Stimulated activated CD4-positive, alpha-beta T cell treated with anti-CD3 and anti-CD28 coated beads, Interleukin-1b, Interleukin-23, amount 100 ng/mL, for 1 hour (primary cell): ENCODE data around the gene VSIR.

Experiments used
- DNase-seq, 2 donors: peaks; one replicate each; pipeline ENCODE4 v3.0.0-alpha.2; 2020; ENCODE audit warnings: low read depth in 2 of 2

Gene VSIR

DNA sequence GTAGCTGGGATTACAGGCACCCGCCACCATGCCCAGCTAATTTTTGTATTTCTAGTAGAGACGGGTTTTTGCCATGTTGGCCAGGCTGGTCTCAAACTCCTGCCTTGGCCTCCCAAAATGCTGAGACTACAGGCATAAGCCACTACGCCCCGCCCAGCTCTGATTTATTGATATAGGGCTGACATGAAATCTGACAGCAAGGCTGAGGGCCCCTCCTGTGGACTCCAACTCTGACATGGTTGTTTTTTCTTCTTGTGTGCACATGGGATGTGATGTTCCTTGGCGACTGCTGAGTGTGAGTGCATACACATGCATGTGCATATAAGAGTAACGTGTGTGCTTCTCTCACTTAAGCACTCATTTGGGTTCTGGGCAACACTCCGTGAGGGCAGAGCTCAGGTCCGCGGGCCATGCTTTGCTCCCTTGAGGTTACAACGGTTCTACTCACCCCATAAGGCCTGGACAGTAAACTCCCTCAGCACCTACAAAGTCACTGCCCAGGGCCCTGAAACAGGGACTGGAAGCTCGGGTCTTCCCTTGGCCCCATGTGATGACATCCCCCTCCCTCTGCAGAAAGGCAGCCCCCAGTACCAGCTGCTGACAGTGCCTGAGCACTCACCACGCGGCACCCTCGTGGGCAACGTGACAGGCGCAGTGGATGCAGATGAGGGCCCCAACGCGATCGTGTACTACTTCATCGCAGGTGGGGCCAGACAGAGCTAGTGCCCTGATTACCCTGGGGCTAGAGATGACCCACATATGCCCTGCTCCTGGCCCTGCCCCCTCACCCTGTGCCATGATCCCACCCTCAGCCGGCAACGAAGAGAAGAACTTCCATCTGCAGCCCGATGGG is 33.6 kb upstream of the VSIR start:
- DNase-seq, result no peak

DNA sequence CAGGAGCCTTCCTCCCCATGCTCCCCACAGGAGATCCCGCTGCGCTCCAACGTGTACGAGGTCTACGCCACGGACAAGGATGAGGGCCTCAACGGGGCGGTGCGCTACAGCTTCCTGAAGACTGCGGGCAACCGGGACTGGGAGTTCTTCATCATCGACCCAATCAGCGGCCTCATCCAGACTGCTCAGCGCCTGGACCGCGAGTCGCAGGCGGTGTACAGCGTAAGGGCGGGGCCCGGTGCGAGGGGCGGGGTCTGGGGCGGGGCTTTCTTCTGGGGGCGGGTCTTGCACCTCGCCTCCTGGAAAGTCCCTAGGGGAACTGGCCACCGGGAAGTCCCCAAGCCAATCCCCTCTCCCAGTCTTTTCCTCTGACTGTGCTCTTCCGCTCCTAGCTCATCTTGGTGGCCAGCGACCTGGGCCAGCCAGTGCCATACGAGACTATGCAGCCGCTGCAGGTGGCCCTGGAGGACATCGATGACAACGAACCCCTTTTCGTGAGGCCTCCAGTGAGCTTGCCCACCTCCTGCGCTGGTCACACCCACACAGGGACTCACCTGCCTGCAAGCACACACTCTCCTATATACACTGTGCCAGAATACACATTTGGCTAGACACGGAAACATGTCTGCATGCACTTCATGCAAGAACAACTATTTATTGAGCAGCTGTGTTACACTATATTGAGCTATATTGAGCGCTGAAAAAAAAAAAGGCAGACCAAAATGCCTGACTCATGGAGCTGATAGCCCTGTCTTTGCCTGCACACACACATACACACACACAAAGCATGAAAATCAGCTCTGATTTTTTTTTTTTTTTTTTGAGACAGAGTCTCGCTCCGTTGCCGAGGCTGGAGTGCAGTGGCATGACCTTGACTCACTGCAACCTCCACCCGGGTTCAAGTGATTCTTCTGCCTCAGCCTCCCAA is 32.7 kb upstream of the VSIR start:
- DNase-seq, result no peak

DNA sequence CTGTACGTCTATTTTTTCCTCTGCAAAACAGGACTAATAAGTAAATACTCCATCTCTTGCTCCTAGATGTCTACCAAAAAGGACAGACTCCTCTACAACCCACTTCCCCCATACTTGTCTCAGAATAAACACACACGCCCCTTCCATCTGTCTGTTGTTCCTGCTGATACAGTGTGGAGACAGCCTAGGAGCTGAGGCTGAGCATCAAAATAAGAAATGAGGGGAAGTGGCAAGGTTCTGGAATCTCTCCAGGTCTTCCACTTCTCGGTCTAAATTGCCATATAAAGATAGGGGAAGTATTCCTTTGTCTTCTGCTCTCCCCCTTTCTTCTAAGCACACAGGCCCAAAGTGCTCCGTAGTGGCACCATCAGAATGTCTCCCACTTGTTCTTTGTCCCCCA is 30.8 kb upstream of the VSIR start:
- DNase-seq, result no peak

DNA sequence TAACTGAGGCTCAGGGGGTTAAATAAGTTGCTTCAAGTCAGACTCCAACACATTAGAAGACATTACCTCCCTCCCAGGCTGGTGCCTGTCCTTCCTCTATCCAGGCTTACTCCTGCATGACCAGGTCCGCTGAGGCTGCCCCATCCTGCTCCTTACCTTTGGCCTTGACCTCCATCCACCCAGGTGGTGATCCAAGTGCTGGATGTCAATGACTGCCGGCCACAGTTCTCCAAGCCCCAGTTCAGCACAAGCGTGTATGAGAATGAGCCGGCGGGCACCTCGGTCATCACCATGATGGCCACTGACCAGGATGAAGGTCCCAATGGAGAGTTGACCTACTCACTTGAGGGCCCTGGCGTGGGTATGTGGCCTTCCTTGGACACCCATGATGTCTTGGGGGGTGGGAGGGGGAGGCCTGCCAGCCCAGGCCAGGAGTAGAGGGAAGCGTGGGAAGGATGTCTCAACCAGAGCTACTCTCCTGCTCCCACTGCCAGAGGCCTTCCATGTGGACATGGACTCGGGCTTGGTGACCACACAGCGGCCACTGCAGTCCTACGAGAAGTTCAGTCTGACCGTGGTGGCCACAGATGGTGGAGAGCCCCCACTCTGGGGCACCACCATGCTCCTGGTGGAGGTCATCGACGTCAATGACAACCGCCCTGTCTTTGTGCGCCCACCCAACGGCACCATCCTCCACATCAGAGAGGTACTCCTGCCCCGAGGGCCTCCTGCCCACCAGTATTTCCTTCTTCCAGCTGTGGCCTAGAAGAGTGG is 29.6 kb upstream of the VSIR start:
- no peak for DNase-seq

DNA sequence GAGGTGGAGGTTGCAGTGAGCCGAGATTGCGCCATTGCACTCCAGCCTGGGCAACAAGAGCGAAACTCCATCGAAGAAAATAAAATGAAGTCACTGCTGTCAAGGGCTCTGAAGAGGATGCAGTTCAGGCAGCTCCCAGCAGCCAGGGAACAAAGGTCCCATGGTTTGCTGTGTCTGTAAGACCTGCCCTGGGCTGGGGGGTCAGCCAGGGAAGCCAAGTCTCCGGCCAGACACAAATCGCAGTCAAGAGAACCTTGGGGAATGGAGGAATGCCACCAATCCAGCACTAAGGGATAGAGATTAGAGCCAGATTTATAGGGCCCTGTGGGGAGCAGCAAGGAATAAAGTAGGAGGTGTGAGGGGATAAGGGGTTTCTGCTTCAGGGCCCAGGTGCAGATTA is 28.9 kb upstream of the VSIR start:
- no peak for DNase-seq

DNA sequence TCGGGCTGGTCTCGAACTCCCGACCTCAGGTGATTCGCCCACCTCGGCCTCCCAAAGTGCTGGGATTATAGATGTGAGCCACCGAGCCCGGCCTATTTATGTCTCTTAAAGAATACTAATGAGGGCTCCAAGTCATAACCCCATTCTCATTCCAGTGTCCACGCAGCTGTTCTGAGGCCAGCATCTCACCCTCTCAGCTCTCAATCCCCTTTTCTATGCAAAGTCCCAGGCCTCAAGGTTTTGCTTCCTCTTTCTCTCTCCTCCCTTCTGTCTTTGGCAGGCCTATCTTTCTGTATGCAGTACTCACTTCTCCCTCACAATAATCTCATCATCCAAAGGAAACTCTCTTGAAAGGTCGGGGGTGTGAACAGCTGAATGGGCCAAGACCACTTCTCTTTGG is 28.0 kb upstream of the VSIR start:
- DNase-seq, result no peak

DNA sequence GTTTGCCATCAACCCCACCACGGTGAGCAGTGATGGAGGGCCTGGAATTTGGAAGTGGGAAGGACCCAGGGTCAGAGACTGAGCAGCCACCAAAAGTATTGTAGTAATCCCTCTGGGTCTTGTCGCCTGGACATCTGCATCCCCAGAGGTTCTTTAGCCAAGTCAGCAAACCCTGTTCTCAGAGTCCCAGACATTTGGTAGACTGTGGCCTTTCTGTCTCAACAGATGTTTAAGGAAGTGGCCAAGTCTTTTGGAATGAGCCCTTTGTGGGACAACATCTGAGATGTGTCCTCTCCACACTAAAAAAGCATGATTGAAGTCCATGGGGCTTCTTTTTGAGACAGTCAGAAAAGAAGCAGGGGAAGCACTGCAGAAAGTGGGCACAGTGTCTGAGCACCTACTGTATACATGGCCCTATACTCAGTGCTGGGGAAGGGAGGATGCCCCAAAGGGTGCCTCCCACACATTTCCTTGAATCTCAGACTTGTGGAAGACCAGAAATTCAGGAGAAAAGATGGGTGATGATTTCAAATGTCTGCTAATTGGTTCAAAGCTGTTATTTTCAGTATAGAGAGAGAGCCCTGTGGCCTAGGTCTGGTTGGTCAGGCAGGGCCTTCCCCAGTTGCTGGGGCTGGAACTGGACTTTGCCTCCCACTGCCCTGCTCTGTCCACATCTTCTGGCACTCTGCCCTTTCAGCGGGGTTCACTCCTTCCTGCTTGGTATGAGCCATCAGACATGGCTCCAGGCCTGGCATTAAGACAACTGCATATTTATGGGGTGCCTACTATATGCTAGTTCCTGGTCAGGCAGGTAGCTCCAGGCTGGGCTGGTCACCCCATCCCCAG is 26.5 kb upstream of the VSIR start:
- no peak for DNase-seq

DNA sequence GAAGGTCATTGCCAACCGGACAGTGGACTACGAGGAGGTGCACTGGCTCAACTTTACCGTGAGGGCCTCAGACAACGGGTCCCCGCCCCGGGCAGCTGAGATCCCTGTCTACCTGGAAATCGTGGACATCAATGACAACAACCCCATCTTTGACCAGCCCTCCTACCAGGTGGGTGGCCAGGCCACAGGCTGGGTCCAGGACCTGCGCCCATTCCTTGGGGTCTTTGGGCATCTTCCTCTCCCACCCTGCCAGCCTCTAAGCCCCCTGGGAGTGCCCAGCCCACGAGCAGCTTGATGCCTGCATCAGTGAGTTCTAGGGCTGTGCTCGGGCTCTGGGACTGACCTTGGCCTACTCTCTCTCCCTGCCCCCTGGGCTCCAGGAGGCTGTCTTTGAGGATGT is 25.8 kb upstream of the VSIR start:
- no peak for DNase-seq

DNA sequence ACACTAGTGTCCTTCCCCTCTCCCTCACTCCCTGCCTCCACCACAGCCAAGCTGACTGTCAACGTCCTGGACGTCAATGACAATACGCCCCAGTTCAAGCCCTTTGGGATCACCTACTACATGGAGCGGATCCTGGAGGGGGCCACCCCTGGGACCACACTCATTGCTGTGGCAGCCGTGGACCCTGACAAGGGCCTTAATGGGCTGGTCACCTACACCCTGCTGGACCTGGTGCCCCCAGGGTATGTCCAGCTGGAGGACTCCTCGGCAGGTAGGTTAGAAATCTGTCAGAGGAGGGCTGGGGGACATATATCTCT is 24.9 kb upstream of the VSIR start:
- DNase-seq, result no peak

DNA sequence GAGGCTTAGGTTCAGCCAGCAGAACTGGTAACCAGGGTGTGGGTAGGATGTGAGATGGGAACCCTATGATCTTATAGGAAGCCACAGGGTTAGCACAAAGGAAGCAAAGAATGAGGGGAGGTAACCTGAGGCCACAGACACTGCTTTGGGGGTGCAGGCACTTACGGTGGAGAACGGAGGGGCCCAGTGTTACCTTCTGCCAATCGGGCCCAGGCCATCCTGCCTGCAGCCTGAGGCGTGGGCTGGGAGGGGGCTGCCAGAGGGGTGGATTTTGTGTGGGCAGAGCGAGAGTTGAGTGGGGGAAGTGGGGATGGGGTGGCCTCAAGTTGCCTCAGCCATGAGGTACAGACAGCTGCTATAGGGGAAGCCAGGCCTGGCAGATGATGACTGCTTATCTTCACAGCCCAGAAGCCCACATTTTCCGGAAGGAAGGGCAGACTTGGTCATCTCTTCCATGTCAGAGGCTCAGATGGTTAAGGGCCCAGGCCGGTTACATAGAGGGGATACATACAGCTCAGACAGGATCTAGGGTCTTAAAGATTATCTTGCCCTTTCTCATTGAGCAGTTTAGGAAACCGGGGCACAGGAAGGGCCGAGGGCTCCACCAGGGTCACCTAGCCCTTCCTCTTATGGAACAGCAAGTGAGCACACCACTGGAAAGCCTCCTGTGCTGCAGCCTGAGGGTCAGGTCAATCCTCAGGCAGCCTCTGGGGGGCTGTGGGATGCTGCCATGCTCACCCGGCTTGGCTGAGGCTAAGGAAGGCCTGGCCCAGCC is 24.4 kb upstream of the VSIR start:
- DNase-seq, result no peak

DNA sequence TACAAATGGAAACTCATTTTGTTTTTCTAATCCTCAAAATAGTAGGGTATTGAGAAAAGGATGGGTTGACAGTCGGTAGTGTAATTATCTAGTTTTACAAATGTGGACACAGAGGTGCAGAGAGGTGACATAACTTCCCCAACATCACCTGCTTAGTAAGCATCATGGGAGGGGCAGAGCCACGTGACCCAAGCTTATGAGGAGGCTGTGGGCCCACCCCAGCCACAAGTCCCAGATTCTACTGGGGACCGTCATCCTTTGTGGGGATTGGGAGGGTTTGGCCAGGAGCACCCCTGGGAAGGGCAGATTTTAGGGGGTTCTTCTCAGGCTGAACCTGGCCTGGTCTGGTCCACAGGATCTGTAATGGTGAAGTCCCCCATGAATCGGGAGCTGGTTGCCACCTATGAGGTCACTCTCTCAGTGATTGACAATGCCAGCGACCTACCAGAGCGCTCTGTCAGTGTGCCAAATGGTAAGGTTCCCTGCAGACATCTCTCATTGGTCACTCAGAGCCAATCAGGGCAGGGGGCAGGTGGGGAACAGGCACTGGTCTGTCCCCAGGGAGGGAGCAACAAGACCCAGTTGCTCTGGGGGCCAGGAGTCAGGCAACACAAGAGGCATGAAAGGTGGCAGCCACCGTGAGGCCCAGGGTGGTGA is 23.6 kb upstream of the VSIR start:
- no peak for DNase-seq

DNA sequence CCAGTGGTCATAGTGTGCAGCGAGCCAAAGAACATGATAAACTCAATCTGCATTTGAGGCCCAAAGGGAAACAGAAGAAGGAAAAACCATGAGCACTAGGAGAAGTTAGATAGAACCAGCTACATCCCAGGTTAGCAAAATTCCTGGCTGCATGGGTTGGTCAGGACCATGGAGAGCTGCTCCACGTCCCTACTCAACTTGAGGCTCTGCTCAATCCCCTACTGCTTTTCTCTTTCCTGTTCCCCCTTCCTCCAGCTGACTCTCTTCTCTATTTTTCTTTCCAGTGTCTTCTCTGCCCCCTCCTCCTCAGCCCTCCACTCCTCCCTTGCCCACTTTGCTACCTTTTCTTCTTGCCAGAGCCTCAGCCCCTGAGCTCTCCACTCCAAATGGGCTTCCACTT is 21.9 kb upstream of the VSIR start:
- no peak for DNase-seq

DNA sequence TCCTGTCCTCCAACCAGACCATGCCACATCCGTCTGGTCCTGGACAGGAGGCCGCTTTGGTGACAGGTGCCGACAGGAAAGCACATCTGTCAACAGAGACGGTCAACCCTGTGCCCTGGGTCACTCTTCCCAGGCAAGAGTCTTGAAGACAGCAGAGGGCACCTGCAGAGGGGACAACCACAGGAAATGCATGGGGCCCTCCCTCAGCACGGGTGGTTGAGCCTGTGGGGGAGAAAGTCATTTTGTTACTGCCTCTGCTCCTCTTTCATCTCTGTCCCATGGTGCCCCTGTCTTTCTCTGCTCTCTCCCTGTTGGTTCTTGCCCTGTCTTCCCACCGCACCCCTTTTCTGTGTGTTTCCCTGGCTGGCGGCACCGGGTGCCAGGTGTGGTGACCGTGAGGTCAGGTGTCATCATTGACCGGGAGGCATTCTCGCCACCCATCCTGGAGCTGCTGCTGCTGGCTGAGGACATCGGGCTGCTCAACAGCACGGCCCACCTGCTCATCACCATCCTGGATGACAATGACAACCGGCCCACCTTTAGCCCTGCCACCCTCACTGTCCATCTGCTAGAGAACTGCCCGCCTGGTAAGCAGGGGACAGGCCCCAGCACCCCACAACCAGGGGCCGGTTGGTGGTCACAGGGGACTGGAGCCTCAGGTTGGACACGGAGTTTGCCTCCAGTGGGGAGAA is 17.6 kb upstream of the VSIR start:
- DNase-seq, result no peak

DNA sequence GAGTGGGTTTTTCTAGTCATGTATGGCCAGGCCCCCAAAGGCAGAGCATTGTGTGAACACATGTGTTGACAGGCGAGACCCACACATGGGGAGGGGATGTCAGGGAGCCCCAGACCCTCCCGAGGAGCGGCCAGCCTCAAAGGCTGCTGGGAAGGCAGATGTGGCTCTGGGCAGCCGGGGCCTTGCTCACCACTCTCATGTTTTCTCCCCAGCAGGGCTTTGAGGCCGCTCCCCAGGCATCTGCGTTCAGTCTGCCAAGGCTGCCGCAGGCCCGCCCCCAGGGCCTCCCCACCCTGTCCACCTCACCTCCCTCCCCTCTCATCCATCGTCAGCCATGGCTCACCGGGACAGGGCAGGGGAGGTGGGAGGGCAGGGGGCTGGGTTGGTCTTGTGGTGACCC is 16.6 kb upstream of the VSIR start:
- DNase-seq, result no peak

DNA sequence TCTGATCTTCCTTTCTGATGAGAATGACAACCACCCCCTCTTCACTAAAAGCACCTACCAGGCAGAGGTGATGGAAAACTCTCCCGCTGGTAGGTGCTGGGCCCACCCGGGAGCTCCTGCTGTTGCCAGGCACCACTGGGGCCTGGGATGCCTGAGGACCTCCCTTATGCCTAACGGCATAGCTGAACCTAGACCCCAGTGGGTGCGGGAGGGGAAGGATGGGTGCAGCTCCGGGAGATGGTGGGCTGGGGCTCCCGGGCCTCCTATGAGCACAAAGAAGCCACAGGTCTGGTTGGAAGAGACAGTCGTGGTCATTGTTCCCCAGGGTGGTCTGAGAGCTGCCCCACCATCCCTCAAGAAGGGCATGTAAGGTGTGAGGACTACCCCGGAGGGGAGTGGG is 15.6 kb upstream of the VSIR start:
- no peak for DNase-seq

DNA sequence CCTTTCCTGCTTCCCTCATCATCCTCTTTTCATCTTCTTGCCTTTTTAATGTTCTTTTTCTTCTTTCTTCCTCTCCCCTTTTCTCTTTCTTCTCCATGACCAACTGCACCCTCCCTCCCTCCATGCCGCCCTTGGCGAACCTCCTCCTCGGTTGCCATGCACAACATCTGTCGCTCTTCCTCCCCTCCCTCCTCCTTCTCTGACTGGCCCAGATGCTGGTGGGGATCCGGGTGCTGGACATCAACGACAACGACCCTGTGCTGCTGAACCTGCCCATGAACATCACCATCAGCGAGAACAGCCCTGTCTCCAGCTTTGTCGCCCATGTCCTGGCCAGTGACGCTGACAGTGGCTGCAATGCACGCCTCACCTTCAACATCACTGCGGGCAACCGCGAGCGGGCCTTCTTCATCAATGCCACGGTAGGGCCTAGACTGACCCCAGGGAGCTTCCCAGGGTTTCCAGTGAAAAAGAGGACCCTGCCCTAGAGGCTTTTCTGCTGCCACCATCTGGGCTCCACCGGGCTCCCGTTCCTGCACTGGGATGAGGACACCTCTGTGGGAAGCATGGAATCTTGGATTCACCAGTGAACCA is 11.5 kb upstream of the VSIR start:
- DNase-seq, result no peak

DNA sequence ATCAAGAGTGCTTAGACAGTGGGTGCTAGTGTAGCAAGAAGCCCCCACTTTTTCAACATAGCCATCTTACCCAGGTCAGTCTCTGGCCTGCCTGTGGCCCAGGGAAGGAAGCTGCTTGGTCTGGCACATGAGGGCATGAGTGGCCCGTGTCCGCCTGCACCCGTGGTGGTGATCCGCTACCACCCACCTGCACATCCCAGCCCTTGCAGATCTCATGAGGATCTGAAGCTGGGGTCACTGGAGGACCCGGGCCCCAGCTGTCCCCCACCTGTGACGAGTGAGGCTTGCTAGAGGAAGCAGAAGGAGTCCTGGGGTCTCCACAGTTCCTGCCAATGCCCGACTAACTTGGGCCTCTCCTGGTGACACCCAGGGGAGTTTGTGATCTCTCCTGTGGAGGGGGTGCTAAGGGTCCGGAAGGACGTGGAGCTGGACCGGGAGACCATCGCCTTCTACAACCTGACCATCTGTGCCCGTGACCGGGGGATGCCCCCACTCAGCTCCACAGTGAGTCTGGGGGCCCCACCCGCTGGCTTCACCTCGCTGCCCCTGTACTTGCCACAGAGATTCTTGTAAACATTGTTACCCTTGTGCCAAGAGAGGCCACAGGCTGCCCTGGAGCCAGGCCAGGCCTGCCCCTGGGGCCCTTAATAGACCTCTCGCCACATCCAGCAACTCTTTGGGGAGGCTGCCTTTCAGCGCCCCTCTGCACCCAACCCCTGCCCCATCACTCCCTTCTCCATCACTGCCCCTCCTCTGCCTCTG is 10.8 kb upstream of the VSIR start:
- no peak for DNase-seq

DNA sequence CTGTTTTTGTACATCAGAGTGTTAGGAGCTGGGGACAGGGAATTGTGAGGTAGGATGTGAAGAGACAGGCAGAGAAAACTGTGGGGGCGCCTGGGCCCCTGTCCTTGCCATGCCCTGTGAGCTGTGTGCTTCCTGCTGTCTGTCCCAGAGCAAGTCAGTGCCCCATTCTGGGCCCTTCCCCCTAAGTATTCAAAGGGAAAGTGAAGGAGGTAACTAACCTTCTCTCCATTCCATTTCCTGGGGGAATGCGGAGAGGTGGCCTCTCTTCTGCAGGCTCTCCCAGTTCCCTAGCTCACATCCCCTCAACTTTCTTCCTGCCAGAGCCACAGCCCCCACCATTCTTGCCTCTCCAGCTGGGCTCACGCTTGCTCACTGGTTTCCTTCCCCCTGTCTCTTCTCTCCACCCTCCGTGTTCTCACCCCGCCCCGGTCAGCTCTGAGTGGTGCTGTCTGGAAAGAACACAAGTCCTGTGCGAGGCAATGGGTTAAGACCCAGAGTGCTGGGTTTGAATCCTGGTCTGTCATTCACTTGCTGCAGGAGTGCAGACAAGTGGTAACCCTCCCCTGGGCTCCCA is 9.7 kb upstream of the VSIR start:
- DNase-seq, result no peak
